Endothelial cell of umbilical vein (primary cell): ENCODE results near the gene HES6. TPM values are rescaled to one million over a fixed set of nuclear protein-coding genes. Genes with fewer than 3 reads are reported as not detected.
A peak's percentile ranks its signal among the peaks of the same experiment; 100 is the strongest.

Experiments
- BruUV-seq: library from RNA; stranded (reverse); fragments of 400-500 nt; replicated peaks from 2 replicates; lab custom pipeline; 2021; lab: Mats Ljungman, UMichigan
- CTCF ChIA-PET: fragments of 300-600, 350-600 bp; sonication (Branson Sonifier 250); formaldehyde crosslinking; loops from one replicate; lab custom pipeline; 2021; ENCODE audit warnings: antibody characterized with exemption, inconsistent platforms; lab: Charles Lee
- POLR2A ChIA-PET: fragments of 300-600, 350-600 bp; sonication (Branson Sonifier 250); formaldehyde crosslinking; loops from one replicate; lab custom pipeline; 2021; ENCODE audit warnings: antibody characterized with exemption, inconsistent platforms; lab: Charles Lee
- DNase-seq: peaks from one replicate; pipeline ENCODE4 v3.0.0-alpha.2; 2011; ENCODE audit warnings: low read depth, low spot score
- FAIRE-seq: peaks from 2 replicates; lab custom pipeline; 2011; peaks lifted over from hg19 to GRCh38; lab: Jason Lieb, UNC
- H2AFZ ChIP-seq: 2 replicates; pipeline ENCODE4 v1.6.0; 2012; ENCODE audit warnings: low read depth, low read length, control low read depth, inconsistent platforms
- H3K27ac ChIP-seq: 2 replicates; pipeline ENCODE4 v1.5.1; 2011; ENCODE audit warnings: low read depth, mild to moderate bottlenecking, control low read depth, low read length, moderate library complexity; ENCODE audit not compliant: insufficient read depth
- H3K27me3 ChIP-seq, 2 experiments: 2 replicates each; pipeline versions ENCODE4 v1.6.0 to v1.6.1; 2011; ENCODE audit warnings: low read length in 2 of 2, mixed read lengths in 1 of 2; ENCODE audit not compliant: control insufficient read depth in 2 of 2, insufficient read depth in 2 of 2
- H3K36me3 ChIP-seq, 2 experiments: 2 replicates in 1 of 2; 3 replicates in 1 of 2; pipeline ENCODE4 v1.5.1; 2011; ENCODE audit warnings: low read length in 2 of 2, mild to moderate bottlenecking in 1 of 2, moderate library complexity in 1 of 2; ENCODE audit not compliant: control insufficient read depth in 2 of 2, insufficient read depth in 2 of 2; ENCODE audit errors: extremely low read depth in 1 of 2
- H3K4me1 ChIP-seq: 3 replicates; pipeline ENCODE4 v1.5.1; 2011; ENCODE audit warnings: mild to moderate bottlenecking, low read length; ENCODE audit not compliant: control insufficient read depth, insufficient read depth; ENCODE audit errors: extremely low read depth
- H3K4me2 ChIP-seq: 2 replicates; pipeline ENCODE4 v1.6.1; 2011; ENCODE audit warnings: low read length, control low read depth, mixed read lengths; ENCODE audit not compliant: insufficient read depth
- H3K4me3 ChIP-seq, 3 experiments: fragments of 200-600 bp in 1 of 3; sonication (generic), shearing (Covaris generic) in 1 of 3; replicated peaks in 1 of 3; 2 replicates each; pipeline ENCODE4 v1.5.1; 2011 to 2016; ENCODE audit warnings: control low read depth in 3 of 3, low read length in 3 of 3, mild to moderate bottlenecking in 2 of 3, inconsistent platforms in 1 of 3, low read depth in 1 of 3, moderate library complexity in 1 of 3; ENCODE audit not compliant: insufficient read depth in 1 of 3
- H3K79me2 ChIP-seq: 2 replicates; pipeline ENCODE4 v1.6.0; 2012; ENCODE audit warnings: low read length, inconsistent platforms; ENCODE audit not compliant: control insufficient read depth, insufficient read depth
- H3K9ac ChIP-seq: replicated peaks from 2 replicates; pipeline ENCODE3; 2011; ENCODE audit warnings: low read length, control low read depth; ENCODE audit not compliant: insufficient read depth; ENCODE audit errors: extremely low read depth
- H3K9me1 ChIP-seq: replicated peaks from 3 replicates; pipeline ENCODE4 v1.6.0; 2011; ENCODE audit warnings: mild to moderate bottlenecking, low read length; ENCODE audit not compliant: control insufficient read depth, insufficient read depth; ENCODE audit errors: extremely low read depth
- H3K9me3 ChIP-seq: replicated peaks from 2 replicates; pipeline ENCODE4 v1.5.1; 2012; ENCODE audit warnings: low read length, inconsistent platforms; ENCODE audit not compliant: control insufficient read depth, insufficient read depth
- H4K20me1 ChIP-seq: replicated peaks from 2 replicates; pipeline ENCODE3; 2011; ENCODE audit warnings: mild to moderate bottlenecking, low read length; ENCODE audit not compliant: control insufficient read depth, insufficient read depth; ENCODE audit errors: extremely low read depth
- MAX ChIP-seq: IDR thresholded peaks from 2 replicates; pipeline ENCODE4 v1.6.1; 2011; ENCODE audit not compliant: insufficient read depth, insufficient read length
- POLR2A ChIP-seq: IDR thresholded peaks from 2 replicates; pipeline ENCODE4 v1.6.1; 2012; ENCODE audit warnings: low read depth, mild to moderate bottlenecking, control low read depth, low read length
- POLR2AphosphoS5 ChIP-seq: IDR thresholded peaks from 2 replicates; pipeline ENCODE4 v1.6.1; 2012; ENCODE audit warnings: low read depth, mild to moderate bottlenecking, control low read depth, low read length, moderate library complexity; ENCODE audit not compliant: insufficient read depth
- dilution Hi-C: fragments of 300-500 bp; cut with MboI; formaldehyde crosslinking; loops from one replicate; pipeline ENCODE4 v1.15.0; 2019; ENCODE audit warnings: low sequenced_read_pairs; ENCODE audit not compliant: extremely low pct_ligation_motif_present
- intact Hi-C: fragments of 100-400 bp; cut with micrococcal nuclease; formaldehyde crosslinking; loops from one replicate; pipeline ENCODE4 v1.10.0; 2022
- polyA plus RNA-seq, 4 experiments: library from polyadenylated mRNA; depleted of rRNA in 3 of 4; stranded (reverse) in 3 of 4; unstranded in 1 of 4; fragments of >200 nt; gene quantifications; 2 replicates each; pipeline versions ENCODE4 v1.2.1 to v1.2.3, GENCODE V29; 2011 to 2012; ENCODE audit warnings: missing spikeins in 1 of 4
- total RNA-seq: library from RNA; stranded (reverse); gene quantifications from 2 replicates; pipeline ENCODE4 v1.2.3, GENCODE V29; 2021

Gene HES6
- total and polyA plus RNA-seq, 2 donors (not counting 3 experiments of a cell fraction or from before 2014, with no cell fraction given) = 2.2 to 5.1 TPM

GRCh38 chr2:238203094-238203972 is 36.5 kb downstream of the HES6 start, which contains the start of gene ILKAP:
Gene ILKAP, minus strand, starts transcription at chr2:238203695. Its CDS starts 142 bp downstream, at chr2:238203553.
- H3K27me3 ChIP-seq = peaks cover 11 to 12% of the 10 kb centered on the region in 2 experiments
- no peaks in the 10 kb centered on the region for H3K36me3 ChIP-seq
- H3K9me3 ChIP-seq = no peaks in the 10 kb centered on the region
- H3K9me1 ChIP-seq = no peaks in the 10 kb centered on the region
- TF ChIP-seq MAX (no peak), POLR2AphosphoS5 (peak; percentile 87), POLR2A (peak; percentile 90)
- DNase-seq (peak; percentile 74), FAIRE-seq (peak; percentile 75)
- intact Hi-C loops = loop anchor here (1.0 to 2.0 kb wide), 3 partner anchors 34 to 59 kb away; partner anchors contain the start of gene ERFE
- peaks cover 12% of the 10 kb centered on the region for H3K4me1 ChIP-seq
- H3K79me2 ChIP-seq = peaks cover 51% of the 10 kb centered on the region
- dilution Hi-C loops = no loop called here
- CTCF ChIA-PET = interaction anchor here (0.8 to 2.5 kb wide), 5 partner anchors 12 to 345 kb away, joined by 3 to 21 read pairs (median 3); no protein-coding TSS in a partner anchor
- POLR2A ChIA-PET = no interaction called here
- H2AFZ ChIP-seq = peak within 1 kb of the TSS; percentile 81
- no TSS peak for BruUV-seq
- H3K9ac ChIP-seq = peak within 1 kb of the TSS; percentile 92
- peak within 1 kb of the TSS; percentile 79 for H3K27ac ChIP-seq
- peak within 1 kb of the TSS; percentile 84 for H3K4me2 ChIP-seq
- H3K4me3 ChIP-seq = peak within 1 kb of the TSS; percentile 83 to 91 (median 87)
- no peaks in the 10 kb centered on the region for H4K20me1 ChIP-seq
